GM21423 (cell line): Measurements from ENCODE around the gene PIGH.
"Not testable (repeated sequence)": the region's sequence is repeated elsewhere in the genome, so short reads cannot be mapped to it uniquely, and the experiment has no call there.

Experiments used
- ATAC-seq: cut with Tn5 transposase; IDR thresholded peaks from one replicate; pipeline ENCODE4 v1.9.1; 2021; ENCODE audit warnings: mild to moderate bottlenecking, moderate library complexity; ENCODE audit not compliant: unreplicated experiment

PIGH gene

DNA sequence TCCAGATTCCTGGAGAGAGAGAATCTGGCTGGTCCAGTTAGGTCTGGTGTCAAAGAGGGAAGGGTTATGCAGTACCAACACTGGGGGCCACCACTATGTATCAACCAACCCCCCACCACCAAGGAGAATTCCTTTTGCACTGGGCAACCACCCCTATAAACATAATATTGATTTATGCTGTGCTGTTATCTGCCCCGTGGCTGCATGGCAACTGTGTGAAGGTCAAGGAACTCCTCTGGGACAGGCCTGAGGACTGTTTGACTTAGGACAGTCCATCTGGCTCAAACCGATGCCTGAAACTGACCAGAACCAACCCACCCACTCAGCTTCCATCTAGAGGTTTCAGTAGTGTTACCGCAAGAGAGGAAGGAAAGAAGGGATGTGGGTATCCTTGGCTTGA, 46.5 kb downstream of the PIGH start:
- ATAC-seq, result no peak

GRCh38 chr14:67551940-67552339, 48.1 kb downstream of the PIGH start:
- no peak for ATAC-seq

DNA sequence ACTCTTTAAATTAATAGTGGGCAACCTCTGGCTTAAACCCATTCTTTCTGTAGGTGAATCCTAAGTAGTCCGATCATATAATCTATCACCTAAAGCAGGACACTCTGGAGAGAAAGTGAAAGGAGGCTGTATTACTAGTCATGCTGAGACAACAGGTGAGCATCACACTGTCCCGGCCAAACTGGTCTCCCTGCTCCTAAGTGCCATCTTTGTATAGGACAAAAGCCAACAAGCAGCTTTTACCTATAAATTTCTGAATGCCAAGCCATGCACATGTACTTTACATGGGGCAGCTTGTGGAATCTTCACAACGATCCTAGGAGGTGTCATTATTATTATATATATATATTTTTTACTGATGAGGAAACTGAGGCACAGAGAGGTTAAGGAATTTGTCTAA, 48.9 kb downstream of the PIGH start:
- no peak for ATAC-seq

- no peak for ATAC-seq
These were observed 50.3 kb downstream of the PIGH start for GRCh38 chr14:67549734-67550133.

GRCh38 chr14:67547224-67547780, 52.8 kb downstream of the PIGH start:
- no peak for ATAC-seq

- ATAC-seq, result no peak
These were observed 55.5 kb downstream of the PIGH start for GRCh38 chr14:67544590-67544989.

DNA sequence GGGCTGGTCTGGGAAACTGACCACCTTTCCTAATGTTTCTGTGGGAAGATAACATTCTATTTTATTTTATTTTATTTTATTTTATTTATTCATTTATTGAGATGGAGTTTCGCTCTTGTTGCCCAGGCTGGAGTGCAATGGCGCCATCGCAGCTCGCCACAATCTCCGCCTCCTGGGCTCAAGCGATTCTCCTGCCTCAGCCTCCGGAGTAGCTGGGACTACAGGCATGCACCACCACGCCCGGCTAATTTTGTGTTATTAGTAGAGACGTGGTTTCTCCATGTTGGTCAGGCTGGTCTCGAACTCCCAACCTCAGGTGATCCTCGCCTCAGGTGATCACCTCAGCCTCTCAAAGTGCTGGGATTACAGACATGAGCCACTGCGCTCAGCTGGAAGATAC, 57.4 kb downstream of the PIGH start:
- ATAC-seq, result not testable (repeated sequence)

GRCh38 chr14:67541448-67542387, 58.4 kb downstream of the PIGH start:
- no peak for ATAC-seq
